HG02938 (cell line): ENCODE measurements around the gene HCN1.
"Not testable (repeated sequence)": the region's sequence is repeated elsewhere in the genome, so short reads cannot be mapped to it uniquely, and the experiment has no call there.

Source experiments
- ATAC-seq: cut with Tn5 transposase; IDR thresholded peaks from one replicate; pipeline ENCODE4 v1.9.1; 2021; ENCODE audit warnings: mild to moderate bottlenecking, moderate library complexity; ENCODE audit not compliant: unreplicated experiment

HCN1 gene

DNA sequence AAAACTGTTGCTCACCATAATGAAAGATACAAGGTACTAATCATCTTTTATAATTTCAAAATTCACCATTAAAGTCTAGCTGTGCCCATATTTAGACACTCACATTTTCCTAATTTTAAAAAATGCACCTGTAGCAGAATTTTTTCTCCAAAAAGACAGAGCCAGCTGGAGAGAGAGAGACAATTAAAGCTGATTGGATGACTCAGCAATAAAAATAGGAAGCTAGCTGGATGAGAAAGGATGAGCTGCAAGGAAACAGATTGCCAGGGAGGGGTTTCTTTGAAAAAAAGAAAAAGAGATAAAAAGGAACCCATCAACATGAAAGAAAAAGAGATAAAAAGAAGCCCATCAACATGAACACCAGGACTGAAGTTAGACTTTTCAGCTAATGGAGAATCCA, 73.8 kb downstream of the HCN1 start:
- no peak for ATAC-seq

DNA sequence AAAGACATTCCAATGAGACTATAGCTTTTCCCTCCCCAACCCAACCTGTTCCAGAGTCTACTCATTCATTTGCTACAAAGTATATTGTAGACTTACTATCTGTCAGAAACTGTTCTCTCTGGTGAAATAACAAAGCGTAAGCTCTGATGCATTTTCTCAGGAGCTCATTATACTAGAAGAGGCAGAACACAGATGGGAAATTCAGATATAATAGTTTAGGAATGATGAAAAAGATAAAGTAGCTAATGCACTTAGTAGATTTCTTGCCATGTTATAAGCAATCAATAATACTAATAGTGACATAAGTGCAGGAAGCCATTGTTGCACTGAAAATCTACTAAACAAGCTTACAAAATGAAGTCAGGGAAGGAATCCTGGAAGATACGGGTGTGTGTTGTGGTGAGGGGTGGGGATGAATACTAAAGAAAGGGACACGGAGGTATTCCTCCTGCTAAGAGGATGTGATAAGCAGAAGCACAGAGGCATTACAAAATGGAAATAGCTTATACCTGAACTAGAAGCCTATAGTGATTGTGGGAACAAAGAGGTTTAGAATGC, 78.2 kb downstream of the HCN1 start:
- ATAC-seq: no peak

DNA sequence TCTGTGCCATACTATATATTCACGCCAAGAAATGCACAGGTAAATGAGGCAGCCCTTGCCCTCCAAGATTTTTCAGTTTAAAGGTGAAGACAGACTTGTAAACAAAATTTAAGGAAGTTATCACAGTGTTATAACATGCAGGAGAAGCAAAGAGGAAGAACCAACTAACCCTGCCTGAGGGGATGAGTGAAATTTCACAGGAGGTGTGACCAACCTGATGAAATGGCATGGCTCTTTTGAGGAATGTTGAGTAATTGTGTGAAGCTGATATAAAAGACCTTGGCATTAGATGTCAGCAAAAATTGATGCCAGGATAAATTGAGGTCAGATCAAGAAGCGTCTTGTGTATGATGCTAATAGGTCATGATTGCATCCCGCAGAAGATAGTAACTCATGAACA, 86.5 kb downstream of the HCN1 start:
- no peak for ATAC-seq

DNA sequence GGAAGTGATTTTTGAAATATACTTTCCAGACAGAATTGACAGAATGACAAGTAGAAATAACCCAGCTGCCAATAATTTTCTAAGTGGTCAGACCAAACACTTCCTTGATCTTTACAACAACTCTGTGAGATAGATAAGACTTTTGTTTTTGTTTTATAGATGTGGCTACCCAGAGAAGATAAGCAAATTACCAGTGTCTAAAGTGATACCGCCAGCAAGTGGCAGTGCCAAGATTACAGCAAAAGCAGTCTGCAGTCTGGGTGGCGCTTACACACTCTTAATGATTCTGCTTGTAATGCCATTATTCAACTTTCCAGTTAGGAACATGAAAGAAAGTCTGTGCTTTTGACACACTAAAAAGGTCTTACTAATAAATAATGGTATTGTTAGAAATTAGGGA, 92.1 kb downstream of the HCN1 start:
- no peak for ATAC-seq

DNA sequence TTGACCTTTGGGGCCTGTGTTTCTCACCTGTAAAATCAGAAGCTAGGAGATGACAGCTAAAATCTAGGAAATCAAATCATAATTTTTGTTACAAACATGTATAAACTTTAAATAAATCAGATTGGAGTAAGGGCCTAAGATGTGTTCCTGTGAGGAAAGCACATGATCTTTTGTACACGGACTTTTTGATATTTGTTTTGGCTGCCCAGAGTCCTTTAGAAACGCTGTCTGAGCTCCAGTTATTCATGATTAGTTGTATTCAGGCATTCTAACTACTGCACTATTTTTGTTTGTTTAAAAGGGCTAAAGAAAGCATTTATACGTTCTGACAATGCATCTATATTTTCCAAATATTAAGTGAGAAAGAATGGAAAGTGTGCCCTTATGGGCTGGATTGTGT, 94.8 kb downstream of the HCN1 start:
- no peak for ATAC-seq

DNA sequence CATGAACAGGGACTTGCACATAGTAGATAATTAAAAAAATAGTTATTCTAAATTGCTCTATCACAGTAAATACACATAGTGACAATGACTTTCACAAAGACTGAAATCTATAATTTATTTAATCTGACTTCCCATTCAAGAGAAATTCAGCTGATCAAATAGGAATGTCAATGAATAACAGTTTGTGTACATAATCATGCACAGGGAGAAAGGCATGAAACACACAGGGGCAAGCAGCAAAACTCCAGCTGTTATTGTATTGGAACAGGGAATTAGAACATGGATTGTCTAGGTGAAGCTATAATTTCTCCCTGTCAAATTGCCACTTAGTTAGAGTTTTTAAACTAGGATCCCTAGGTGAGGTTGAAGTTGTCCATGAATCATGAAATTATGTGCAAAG, 99.9 kb downstream of the HCN1 start:
- ATAC-seq: no peak

DNA sequence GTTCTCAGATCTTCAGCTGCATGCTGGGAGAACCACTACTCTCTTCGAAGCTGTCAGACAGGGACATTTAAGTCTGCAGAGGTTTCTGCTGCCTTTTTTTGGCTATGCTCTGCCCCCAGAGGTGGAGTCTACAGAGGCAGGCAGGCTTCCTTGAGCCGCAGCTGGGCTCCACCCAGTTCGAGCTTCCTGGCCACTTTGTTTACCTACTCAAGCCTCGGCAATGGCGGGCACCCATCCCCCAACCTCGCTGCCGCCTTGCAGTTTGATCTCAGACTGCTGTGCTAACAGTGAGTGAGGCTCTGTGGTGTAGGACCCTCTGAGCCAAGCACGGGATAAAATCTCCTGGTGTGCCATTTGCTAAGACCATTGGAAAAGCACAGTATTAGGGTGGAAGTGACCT, 110.2 kb downstream of the HCN1 start:
- ATAC-seq: not testable (repeated sequence)

DNA sequence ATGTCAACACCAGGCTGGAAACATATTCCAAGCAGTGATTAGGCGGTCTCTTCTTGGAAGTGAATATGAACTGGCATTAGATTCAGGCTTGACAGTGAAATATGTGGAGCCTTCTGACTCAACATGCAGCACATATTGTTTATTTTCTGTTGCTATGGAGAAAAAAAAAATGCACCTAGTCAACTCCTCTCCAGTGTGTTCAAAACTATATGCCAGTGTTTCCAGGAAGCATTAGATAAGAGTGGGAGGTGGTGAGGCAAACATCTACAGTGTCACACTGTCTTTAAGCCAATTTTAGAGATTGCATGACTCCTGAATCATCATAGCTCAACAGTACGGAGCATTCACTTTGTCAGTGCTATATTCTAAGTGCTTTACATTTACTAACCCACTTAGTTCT, 117.9 kb downstream of the HCN1 start:
- no peak for ATAC-seq

DNA sequence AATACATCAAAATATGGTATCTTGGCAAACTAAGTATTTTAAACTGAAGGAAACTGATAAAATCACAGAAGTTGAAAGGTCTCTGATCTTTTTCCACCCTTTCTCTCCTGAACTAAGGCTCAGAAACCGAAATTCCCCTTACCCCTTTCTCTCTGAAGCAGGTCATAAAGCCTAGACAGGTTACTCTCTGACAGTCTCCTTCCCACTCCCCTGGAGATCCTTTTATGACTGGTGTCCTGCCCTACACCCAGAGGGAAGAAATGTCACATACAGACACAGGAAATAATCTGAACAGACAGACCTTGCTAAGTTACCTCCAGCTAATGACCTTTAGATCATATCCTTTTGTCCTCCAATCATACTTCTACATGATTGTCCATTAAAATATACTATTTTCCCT, 127.4 kb downstream of the HCN1 start:
- no peak for ATAC-seq

DNA sequence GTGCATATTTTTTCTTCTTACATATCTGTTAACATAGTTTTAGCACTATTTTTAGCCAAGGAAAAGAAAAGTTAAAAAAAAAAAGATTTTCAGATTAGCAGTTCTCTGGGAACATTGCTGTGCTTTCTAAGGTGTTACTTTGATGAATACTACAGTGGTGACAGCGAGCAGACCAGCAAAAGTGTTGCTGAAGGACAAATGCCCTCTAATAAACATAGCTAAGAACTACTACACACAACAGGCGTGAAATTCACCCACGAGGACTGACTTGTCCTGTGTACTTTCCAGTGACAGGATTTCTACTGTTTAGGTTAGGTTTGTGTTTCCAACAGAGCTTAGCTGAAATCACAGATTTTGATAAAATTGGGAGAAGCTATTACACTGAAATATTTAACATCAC, 153.8 kb downstream of the HCN1 start:
- no peak for ATAC-seq

DNA sequence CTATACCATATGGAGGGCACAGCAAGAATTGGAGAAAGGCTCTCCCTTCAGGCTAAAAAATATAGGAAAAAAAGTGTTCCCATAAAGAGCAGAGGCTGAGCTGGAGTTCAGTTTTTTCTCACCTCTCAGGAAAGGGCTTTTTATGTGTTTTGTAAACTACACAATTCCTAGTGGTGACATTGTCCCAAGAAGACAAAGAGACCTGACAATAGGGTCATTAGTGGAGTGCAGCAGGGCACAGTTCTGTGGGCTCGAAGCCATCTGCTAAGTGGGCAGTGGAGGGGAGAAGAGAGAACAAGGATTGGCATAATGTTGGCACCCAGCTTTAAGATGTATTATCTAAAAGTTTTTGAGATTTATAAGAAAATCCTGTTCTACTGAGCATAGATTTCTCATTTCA, 162.5 kb downstream of the HCN1 start:
- ATAC-seq: no peak

DNA sequence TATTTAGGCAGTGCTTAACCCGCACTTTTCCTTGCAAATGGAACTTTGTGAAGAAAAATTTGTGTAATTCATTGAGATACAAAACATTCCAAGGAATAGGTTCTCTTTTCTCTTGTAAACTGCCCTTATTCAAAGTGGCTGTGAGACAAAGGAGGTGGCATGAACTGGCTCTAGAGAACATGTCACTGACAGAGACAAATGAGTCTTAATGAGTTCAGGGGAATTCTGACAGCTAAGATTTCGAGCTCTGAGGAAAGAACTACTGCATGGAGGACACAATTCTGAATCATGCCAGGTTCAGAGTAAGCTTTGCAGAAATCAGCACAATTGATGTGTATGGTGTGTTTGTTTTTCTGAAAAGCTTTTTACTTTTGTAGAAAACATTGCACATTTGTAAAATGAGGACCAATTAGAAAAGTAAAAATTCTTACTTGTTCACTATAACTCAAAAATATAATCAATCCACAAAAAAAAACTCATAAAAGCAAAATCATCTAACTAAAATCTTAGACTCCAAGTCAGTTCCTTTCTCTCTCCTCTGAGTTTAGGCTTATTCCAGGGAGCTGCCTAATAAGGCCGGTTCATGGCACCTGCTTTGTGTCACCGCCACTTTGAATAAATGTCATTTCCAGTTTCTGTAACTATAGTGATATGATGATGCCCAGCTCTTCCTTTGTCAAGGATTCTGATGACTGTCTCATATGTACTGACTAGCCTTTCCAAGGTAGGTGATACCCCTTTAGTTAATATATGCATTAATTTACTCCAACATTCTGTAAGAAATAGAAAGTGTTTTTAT, 163.2 kb downstream of the HCN1 start:
- no peak for ATAC-seq

DNA sequence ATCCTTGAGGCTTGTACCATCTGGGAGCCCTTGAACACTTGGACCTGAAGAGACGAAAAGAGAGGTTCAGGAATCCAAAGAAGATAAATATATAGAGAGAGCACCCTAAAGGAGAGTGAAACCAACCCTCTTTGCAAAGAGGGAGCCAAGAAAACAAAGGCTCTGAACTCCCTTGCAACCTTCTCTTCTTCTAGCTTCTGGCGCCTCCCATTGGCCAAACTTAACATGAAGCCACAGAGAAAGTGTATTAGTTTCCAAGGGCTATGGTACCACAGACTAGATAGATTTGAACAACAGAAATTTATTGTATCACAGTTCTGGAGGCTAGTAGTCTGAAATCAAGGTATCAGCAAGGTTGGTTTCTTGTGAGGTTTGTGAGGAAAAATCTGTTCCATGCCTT, 175.1 kb downstream of the HCN1 start:
- no peak for ATAC-seq

DNA sequence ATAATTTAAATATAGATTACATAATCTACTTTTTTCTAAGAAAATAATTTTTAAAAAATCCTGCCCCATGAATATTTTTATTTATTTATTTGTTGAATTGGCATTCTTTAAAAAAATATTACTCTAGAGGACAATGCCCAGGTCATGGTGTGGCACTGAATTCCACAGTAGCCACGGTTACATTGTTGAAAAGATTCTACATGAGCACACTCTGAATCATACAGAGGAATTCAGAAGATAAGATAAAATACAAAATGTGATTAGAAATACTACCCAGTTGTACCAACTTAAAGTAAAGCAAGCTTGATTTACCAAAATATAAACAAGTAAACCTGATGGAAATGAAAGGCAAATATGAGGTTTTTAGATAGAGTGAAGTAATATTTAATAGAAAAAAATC, 183.7 kb downstream of the HCN1 start:
- ATAC-seq: no peak

DNA sequence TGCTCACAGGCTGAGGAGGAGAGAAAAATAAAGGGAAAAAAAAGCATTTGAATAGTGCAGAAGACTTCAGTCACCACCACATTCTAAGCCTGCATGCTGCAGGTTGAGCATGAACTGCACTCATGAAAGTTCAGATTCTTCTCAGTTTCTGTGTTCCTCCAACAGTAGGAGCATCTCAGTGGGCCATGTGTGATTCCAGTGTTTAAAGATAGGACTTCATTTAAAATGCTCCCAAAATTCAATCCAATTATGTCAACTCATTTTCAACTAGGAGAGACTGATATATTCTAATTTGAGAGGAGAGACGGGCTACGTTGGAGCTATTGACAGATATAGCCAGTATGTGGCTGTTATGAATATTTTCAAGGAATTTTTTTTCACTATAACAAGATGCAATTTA, 186.8 kb downstream of the HCN1 start:
- no peak for ATAC-seq

DNA sequence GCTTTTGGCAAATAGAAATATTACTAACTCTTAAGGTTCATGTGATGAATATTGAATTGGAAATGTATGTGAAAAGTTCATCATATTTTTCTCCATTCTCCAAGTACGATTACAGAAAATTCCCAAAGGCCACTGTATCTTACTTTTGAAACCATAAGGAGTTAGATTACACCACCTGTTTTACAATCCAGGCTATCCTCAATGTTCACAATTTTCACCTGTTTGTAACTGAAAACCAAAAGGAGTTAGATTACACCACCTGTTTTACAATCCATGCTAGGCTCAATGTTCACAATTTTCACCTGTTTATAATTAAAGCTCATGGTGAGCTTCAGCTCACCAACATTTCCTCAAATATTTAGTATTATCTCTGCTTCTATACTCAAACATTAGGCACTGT, 188.0 kb downstream of the HCN1 start:
- ATAC-seq: no peak

DNA sequence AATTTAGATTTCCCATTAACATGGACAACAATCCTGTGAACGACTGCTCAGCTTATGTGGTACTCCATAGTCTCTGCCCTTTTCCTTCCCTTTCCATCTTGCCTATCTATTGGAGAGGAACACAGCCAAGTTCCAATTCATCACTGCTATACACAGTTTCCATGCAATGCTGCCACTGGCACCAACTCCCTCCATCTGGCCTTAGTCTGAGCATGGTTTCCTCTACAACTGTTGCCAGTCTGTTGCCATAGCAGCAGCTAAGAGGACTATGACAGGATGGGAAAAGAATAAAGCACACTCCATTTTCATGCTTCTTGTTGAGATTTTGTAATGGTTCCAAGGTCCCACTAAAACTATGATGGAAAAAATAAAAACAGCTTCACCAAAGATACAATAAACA, 189.0 kb downstream of the HCN1 start:
- ATAC-seq: no peak

DNA sequence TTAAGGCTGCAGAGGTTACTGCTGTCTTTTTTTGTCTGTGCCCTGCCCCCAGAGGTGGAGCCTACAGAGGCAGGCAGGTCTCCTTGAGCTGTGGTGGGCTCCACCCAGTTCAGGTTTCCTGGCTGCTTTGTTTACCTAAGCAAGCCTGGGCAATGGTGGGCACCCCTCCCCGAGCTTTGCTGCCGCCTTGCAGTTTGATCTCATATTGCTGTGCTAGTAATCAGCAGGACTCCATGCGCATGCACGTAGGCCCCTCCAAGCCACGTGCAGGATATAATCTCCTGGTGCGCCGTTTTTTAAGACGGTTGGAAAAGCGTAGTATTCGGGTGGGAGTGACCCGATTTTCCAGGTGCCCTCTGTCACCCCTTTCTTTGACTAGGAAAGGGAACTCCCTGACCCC, 197.2 kb downstream of the HCN1 start:
- ATAC-seq: not testable (repeated sequence)

DNA sequence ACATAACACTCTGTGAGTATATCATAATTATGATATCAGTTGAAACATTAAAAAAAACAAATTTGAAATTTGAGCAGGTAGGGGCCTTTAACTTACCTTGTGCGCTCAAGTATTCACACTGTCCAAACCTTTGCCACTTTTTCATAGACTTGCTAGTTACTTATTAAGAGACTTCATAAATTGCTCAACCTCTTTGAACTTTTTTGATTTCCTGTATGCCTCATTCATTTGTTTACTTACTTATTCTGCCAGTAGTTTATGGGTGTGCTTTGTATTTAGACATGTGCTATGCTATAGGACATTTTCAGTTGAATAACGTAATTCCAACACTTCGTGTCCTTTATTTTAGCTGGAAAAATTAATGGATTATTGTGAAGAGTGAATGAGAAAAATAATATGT, 204.8 kb downstream of the HCN1 start:
- no peak for ATAC-seq

DNA sequence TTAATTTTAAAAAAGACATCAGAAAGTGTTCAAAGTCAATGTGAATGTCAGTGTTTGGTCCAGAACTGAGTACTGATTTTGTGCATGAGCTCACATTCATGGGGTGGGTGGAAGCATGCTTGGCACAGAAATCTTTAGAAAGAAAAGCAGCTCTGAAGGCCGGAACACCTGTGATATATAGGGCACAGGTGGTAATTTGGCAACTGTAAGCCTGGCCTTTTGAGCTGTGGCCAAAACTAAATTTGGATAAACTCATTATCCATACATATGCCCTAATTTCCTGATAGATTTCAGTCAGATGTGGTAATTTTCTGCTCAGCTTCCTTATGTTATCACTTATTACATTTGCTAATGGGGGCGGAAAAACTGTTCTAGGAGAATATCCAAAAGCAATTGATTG, 211.4 kb downstream of the HCN1 start:
- ATAC-seq: no peak

DNA sequence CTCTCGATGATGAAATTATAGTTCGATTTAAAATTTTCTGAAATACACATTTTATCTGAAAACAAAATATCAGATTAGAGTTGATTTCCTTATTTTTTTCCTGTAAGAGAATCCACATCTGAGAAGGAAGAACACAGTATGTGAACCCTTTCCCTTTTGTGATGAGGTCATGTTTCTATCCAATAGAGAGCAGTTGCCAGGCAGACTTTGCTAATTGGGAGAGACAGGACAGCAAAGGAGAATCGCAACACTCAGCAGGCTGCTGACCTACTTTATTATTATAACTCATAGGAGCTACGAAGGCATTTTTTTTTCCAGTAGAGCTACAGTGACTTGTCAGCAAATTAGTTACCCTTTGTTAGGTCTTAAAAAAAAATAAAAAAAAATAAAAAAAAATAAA, 242.1 kb downstream of the HCN1 start:
- ATAC-seq: no peak

DNA sequence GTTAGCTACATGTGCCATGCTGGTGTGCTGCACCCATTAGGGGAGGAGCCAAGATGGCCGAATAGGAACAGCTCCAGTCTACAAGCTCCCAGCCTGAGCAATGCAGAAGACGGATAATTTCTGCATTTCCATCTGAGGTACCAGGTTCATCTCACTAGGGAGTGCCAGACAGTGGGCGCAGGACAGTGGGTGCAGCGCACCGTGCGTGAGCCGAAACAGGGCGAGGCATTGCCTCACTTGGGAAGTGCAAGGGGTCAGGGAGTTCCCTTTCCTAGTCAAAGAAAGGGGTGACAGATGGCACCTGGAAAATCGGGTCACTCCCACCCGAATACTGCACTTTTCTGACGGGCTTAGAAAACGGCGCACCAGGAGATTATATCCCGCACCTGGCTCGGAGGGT, 251.3 kb downstream of the HCN1 start:
- not testable (repeated sequence) for ATAC-seq

DNA sequence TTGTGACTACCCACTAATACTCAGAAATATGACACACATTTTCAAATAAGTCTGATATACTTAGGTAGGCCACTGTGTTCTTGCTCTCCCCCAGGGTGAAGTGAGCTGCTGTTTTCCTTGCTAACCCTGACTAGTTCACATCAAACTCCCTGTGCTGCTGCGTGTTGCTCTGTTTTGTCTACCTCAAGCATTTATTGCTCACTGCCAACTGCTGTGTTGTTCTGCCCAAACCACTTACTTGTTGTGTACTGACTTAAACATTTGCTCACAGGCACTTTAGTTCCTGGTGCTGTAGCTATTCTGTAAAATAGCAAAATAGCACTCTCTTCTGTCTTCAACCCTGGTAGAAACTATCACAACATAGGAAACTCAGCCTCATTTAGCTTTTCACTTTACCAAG, 255.7 kb downstream of the HCN1 start:
- no peak for ATAC-seq
